Epithelial cell of esophagus (primary cell): Measurements from ENCODE around the gene LHX6.

Experiments used
- DNase-seq: peaks from one replicate; pipeline ENCODE4 v3.0.0; 2010; ENCODE audit warnings: low read depth
- H3K4me3 ChIP-seq: 2 replicates; pipeline ENCODE4 v1.5.1; 2011; ENCODE audit warnings: mild to moderate bottlenecking, low read length, control low read depth
- CTCF ChIP-seq: IDR thresholded peaks from 2 replicates; pipeline ENCODE4 v1.5.1; 2011; ENCODE audit warnings: low read depth, mild to moderate bottlenecking, low read length, control low read depth, inconsistent platforms; ENCODE audit not compliant: insufficient read depth; ENCODE audit errors: missing control alignments

Gene LHX6

GRCh38 chr9:122264360-122265148 lies 35.8 kb upstream of the LHX6 start, which contains the start of the genes MRRF and RBM18:
Gene MRRF (plus strand): TSS chr9:122264882. CDS start chr9:122270892, 6,010 bp downstream.
Gene RBM18 (minus strand): TSS chr9:122264840. CDS start chr9:122261492, 3,348 bp downstream.
- H3K4me3 ChIP-seq, result peak within 1 kb of the TSS; percentile 89
- TF ChIP-seq CTCF, result no peak
- DNase-seq, result peak; percentile 92

GRCh38 chr9:122263699-122264349 lies 35.1 kb upstream of the LHX6 start:
- peak overlapping the region; percentile 89 for H3K4me3 ChIP-seq
- TF ChIP-seq CTCF, result no peak
- DNase-seq, result peak; percentile 1

GRCh38 chr9:122262073-122262472 lies 33.3 kb upstream of the LHX6 start:
- no peak for TF ChIP-seq CTCF
- no peak overlapping the region for H3K4me3 ChIP-seq
- no peak for DNase-seq

GRCh38 chr9:122261469-122261881 lies 32.7 kb upstream of the LHX6 start:
- no peak for TF ChIP-seq CTCF
- no peak overlapping the region for H3K4me3 ChIP-seq
- peak; percentile 59 for DNase-seq

- no peak for TF ChIP-seq CTCF
- H3K4me3 ChIP-seq, result no peak overlapping the region
- DNase-seq, result no peak
These were observed 30.2 kb upstream of the LHX6 start for GRCh38 chr9:122258886-122259415.

GRCh38 chr9:122256206-122256605 lies 27.4 kb upstream of the LHX6 start:
- no peak for DNase-seq
- no peak overlapping the region for H3K4me3 ChIP-seq
- no peak for TF ChIP-seq CTCF

GRCh38 chr9:122254761-122255160 lies 26.0 kb upstream of the LHX6 start:
- no peak for DNase-seq
- no peak overlapping the region for H3K4me3 ChIP-seq
- no peak for TF ChIP-seq CTCF
